GM12801 (cell line): Measurements from ENCODE around the gene SLC30A2.

Source experiments
- CTCF ChIP-seq: IDR thresholded peaks from one replicate; pipeline ENCODE4 v1.5.1; 2011; ENCODE audit warnings: control low read depth; ENCODE audit not compliant: insufficient read length; ENCODE audit errors: extremely low read depth

The SLC30A2 gene

DNA sequence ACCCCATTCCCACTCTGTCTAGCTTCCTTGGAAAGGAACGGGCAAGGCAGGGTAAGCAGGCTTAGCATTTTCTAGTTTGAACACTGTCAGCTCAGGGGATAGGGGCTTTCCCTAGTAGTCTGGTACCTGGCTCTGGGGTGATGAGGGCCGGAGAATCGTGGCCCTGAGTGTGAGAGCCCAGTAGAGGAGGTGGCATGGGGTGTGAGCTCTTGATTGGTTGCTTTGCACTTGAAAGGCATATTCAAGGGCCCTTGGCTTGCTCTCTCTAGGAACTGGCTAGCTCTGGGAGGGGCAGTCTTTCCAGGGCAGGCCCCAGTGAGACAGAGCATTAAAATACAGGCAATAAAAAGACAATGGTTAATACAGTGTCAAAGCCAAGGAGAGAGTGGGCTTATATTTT, 35.1 kb downstream of the SLC30A2 start:
- no peak for TF ChIP-seq CTCF

- TF ChIP-seq CTCF = no peak
Observed at GRCh38 chr1:26009796-26010447, 36.0 kb downstream of the SLC30A2 start.

DNA sequence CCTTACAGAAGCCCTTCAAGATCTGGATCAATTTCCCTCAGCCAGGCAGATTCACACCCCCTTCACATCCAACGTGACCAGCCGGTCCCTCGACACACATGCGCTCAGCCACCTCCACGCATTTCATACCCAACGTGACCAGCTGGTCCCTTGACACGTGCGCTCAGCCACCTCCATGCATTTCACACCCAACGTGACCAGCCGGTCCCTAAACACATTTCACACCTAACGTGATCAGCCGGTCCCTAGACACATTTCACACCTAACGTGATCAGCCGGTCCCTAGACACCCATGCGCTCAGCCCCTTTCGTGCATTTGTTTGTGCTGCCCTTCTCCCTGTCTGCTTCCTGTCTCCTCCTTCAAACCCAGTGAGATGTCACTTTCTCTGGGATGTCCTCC, 39.2 kb downstream of the SLC30A2 start:
- no peak for TF ChIP-seq CTCF

DNA sequence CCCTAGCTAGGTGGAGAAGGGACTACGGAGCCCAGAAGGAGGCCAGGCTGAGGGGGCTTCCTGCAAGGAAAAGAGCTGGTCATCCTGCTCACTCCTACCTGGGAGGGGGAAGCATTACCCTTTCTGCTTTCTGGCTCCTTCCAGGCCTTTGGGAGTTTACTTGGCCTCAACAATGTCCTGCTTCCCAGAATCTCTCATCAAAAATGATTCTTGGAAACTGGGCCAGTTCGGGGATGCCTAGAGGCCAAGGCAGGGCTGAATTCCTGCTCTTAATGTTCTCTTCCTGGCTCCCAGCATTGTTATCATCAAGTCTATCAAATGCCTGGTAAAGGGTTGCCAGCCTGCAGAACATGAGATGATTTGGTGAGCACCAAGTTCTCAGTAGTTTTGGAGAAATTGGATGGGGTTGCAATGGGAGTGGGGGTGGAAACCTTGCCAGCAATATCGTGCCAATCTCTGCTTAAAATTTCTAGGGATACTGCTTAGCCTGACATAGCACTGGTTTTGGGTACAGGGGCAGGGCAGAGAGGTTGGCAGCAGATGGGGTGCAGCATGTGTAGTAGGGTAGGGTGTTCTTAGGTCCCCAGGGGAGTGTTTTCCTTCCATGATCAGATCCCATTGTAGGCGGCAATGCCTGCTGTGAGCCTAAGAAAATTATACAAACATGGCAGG, 40.3 kb downstream of the SLC30A2 start:
- no peak for TF ChIP-seq CTCF

GRCh38 chr1:26003756-26004155, 42.2 kb downstream of the SLC30A2 start:
- no peak for TF ChIP-seq CTCF

- no peak for TF ChIP-seq CTCF
Observed at GRCh38 chr1:26003262-26003661, 42.7 kb downstream of the SLC30A2 start.

GRCh38 chr1:25999041-25999800, 46.7 kb downstream of the SLC30A2 start:
- no peak for TF ChIP-seq CTCF
